Stomach (tissue), 4 donors: ENCODE data around the gene LGR5.

Source experiments
- EP300 ChIP-seq: sonication (generic); formaldehyde crosslinking; IDR thresholded peaks from one replicate; pipeline ENCODE4 v1.6.1; 2017; ENCODE audit warnings: antibody characterized with exemption
- POLR2A ChIP-seq, 4 donors: fragments of 450-650 bp; IDR thresholded peaks; one replicate each; pipeline ENCODE4 v1.6.1; 2016; ENCODE audit warnings: antibody characterized with exemption in 4 of 4, control low read depth in 2 of 4, mild to moderate bottlenecking in 1 of 4, moderate library complexity in 1 of 4
- POLR2AphosphoS5 ChIP-seq, 3 donors: sonication (generic); formaldehyde crosslinking; IDR thresholded peaks; one replicate each; pipeline ENCODE4 v1.6.1; 2016; ENCODE audit warnings: antibody characterized with exemption in 3 of 3
- TF ChIP-seq, protein P1 (sequence below), 7 experiments: fragments of 450-650 bp in 4 of 7; fragments of 200-600 bp in 3 of 7; sonication (generic) in 3 of 7; IDR thresholded peaks; one replicate each; pipeline ENCODE4 v1.5.1; 2016 to 2019; ENCODE audit warnings: antibody characterized with exemption in 7 of 7, control low read depth in 2 of 7, mild to moderate bottlenecking in 1 of 7

- TF ChIP-seq, protein P1, sequence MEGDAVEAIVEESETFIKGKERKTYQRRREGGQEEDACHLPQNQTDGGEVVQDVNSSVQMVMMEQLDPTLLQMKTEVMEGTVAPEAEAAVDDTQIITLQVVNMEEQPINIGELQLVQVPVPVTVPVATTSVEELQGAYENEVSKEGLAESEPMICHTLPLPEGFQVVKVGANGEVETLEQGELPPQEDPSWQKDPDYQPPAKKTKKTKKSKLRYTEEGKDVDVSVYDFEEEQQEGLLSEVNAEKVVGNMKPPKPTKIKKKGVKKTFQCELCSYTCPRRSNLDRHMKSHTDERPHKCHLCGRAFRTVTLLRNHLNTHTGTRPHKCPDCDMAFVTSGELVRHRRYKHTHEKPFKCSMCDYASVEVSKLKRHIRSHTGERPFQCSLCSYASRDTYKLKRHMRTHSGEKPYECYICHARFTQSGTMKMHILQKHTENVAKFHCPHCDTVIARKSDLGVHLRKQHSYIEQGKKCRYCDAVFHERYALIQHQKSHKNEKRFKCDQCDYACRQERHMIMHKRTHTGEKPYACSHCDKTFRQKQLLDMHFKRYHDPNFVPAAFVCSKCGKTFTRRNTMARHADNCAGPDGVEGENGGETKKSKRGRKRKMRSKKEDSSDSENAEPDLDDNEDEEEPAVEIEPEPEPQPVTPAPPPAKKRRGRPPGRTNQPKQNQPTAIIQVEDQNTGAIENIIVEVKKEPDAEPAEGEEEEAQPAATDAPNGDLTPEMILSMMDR (IDR thresholded peaks at IDR 0.05) = no peak
- TF ChIP-seq POLR2A (IDR thresholded peaks at IDR 0.05) = no peak
- no peak for TF ChIP-seq POLR2AphosphoS5 (IDR thresholded peaks at IDR 0.05)
- no peak for TF ChIP-seq EP300
Measured at GRCh38 chr12:71484272-71484905, 44.8 kb downstream of the LGR5 start.
